Right forelimb (tissue), 1 donor: ENCODE results near the gene VEGFB.

Source experiments
- DNase-seq: peaks from one replicate; pipeline ENCODE4 v3.0.0-alpha.2; 2018

VEGFB gene

DNA sequence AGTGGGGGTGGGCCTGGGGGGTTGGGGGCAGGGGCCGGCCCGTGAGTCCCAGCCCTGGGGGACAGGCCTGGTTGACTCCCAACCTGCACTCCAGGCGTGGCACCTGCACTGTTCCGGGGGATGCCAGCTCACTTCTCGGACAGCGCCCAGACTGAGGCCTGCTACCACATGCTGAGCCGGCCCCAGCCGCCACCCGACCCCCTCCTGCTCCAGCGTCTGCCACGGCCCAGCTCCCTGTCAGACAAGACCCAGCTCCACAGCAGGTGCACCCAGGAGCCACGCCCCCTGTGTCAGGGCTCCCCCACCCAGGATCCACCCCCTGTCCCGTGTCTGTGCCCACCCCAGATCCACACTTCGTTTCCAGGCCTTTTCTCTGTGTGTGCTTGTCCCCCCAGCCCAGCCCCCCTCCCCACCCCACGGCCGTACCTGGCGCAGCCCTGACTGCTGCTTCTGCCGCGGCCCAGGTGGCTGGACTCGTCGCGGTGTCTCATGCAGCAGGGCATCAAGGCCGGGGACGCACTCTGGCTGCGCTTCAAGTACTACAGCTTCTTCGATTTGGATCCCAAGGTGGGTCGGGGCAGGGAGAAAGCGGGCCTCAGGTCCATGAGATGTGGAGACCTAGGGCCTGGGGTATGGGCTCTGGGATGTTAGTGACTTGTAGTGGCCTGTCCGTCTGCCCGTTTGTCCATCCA is 23.1 kb upstream of the VEGFB start:
- no peak for DNase-seq

DNA sequence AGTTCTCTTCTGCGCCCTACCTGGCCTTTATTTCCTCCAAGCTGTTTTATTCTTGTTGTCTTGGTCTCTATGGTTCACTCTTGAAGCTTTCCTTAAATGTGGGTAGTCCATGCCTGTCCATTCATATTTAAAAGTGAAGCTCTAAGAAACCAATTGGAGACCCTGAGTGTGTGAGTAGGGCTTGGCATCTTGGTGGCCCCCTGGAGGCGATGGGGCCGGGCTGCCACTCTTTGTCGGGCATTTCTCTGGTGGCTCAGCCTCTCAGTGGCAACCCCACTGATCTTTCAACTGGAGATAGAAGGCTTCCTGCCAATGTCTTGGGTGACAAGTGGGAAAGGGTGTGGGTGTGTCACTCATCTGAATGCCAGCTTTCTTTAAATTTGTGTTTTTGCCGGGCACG is 17.5 kb upstream of the VEGFB start:
- no peak for DNase-seq

DNA sequence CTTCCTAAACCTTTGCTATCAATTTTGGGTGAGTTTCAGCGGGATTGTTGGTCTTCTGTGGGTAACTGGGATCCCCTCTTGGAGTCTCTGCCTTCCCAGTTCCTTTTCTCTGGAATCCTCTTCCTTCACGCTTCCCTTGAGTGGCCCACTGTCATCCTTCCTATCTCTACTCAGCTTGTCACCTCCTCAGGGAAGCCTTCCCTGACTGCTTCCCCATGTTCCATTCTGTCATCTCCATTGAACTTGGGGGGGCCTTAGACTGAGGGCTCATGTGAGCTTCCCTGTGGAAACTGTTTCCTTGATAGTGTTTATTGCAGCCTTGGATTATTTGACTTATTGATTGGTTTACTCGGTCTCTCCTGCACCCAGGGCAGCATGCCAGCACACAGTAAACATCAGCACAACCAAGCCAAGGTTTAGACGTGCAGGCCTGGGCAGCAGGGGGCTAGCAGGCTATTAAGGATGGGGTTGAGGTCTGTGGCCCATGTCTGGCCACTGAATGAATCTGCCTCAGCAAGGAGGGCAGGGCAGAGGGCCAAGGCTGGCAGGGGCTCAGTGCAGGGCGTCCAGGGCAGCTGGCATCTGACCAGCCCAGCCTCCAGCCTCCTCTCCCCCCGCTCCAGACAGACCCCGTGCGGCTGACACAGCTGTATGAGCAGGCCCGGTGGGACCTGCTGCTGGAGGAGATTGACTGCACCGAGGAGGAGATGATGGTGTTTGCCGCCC is 15.6 kb upstream of the VEGFB start:
- peak; percentile 37 for DNase-seq

DNA sequence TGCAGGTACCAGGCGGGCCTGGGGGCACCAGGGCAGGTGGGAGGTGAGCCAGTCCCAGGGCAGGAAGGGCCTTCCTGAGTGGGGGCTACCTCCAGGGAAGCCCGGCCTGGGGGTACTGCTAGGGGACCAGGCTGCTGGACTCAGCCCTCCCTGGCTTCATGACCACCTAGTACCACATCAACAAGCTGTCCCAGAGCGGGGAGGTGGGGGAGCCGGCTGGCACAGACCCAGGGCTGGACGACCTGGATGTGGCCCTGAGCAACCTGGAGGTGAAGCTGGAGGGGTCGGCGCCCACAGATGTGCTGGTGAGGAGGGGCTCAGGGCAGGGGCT is 15.1 kb upstream of the VEGFB start:
- no peak for DNase-seq

DNA sequence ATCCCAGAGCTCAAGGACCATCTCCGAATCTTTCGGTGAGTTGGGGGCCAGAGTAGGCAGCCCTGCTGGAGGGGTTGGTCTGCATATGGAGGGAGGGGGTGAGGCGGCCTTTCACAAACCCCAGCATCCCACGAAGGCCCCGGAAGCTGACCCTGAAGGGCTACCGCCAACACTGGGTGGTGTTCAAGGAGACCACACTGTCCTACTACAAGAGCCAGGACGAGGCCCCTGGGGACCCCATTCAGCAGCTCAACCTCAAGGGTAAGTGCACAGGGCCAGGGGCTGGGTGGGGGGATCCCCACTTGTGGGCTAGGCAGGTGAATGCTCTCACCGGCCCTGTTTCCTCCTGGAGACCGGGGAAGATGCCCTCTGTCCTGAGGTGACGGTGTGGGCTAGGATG is 14.6 kb upstream of the VEGFB start:
- no peak for DNase-seq

DNA sequence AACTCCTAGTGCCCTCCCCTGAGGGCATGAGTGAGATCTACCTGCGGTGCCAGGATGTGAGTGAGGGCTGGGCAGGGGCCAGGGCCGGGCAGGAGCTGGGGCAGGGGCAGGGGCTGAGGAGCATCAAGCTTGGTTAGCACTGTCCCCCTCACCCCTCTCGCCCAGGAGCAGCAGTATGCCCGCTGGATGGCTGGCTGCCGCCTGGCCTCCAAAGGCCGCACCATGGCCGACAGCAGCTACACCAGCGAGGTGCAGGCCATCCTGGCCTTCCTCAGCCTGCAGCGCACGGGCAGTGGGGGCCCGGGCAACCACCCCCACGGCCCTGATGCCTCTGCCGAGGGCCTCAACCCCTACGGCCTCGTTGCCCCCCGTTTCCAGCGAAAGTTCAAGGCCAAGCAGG is 14.1 kb upstream of the VEGFB start:
- no peak for DNase-seq

DNA sequence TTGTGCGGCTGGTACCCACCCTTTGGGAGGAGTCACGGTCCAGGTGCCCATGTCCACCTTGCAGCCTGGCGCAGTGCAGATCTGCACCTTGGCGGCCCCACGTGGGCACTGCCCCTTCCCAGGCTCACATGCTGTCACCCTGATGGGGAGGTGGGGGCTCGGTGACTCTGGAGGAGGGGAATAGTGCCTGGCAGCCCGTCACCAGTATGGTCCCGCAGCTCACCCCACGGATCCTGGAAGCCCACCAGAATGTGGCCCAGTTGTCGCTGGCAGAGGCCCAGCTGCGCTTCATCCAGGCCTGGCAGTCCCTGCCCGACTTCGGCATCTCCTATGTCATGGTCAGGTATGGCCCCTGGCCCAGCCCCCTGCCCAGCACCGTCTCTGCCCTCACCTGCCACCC is 13.6 kb upstream of the VEGFB start:
- DNase-seq, result no peak

DNA sequence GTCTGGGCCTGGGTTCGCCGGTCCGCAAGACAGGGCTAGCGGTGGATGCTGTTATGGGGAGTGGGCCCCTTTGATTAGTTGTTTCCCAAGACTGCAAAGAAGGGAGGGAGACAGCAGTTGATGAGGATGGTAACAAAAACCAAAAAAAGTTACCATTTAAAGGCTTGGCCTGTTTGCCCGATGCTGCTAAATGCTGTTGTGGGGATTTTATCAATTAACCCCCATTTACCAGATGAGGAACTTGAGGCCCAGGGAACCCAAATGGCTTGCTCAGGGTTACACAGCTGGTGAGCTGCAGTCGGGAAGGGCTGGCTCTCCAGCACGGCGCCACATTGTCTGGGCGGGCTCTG is 11.8 kb upstream of the VEGFB start:
- no peak for DNase-seq

DNA sequence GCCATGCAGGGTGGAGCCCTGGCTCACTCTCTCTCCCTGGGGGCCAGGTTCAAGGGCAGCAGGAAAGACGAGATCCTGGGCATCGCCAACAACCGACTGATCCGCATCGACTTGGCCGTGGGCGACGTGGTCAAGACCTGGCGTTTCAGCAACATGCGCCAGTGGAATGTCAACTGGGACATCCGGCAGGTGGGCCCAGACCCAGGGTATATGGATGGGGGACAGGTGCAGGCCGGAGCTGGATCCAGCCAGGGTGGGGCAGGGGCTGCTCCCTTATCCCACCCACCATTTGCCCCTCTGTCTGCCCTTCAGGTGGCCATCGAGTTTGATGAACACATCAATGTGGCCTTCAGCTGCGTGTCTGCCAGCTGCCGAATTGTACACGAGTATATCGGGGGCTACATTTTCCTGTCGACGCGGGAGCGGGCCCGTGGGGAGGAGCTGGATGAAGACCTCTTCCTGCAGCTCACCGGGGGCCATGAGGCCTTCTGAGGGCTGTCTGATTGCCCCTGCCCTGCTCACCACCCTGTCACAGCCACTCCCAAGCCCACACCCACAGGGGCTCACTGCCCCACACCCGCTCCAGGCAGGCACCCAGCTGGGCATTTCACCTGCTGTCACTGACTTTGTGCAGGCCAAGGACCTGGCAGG is 11.3 kb upstream of the VEGFB start:
- DNase-seq, result peak; percentile 44

DNA sequence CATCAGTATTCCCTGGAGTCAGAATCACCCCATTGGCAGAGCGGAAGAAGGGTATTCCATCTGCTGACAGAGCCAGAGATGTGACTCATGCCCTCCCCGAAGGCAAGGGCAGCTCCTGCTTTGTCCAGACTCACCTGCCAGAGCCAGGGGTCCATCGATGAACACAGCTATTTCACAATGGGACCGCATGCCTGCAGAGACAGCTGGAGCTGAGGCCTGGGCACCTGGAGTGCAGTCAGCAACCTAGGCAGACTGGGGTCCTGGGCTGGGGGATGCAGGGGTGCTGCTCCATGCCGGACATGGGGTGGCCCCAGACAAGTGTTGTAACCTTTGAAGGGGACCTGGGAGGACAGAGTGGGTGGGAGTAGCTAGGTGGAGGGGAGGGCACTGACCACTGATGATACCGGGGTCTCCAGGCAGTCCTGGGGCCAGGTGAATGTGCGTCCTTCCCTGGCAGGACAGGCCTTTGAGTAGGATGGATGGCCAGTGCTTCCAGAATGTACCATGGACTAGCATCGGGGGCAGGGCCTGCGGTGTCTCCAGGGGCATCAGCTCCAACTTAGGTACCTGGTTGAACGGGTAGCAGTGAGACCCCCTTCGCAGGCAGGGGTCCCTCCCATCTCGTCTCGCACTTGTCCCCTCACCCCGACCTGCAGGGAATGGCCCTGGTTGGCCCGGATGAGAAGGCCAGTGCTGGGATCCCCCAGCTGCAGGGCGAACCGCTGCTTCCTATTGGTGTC is 10.1 kb upstream of the VEGFB start:
- DNase-seq, result peak; percentile 47

DNA sequence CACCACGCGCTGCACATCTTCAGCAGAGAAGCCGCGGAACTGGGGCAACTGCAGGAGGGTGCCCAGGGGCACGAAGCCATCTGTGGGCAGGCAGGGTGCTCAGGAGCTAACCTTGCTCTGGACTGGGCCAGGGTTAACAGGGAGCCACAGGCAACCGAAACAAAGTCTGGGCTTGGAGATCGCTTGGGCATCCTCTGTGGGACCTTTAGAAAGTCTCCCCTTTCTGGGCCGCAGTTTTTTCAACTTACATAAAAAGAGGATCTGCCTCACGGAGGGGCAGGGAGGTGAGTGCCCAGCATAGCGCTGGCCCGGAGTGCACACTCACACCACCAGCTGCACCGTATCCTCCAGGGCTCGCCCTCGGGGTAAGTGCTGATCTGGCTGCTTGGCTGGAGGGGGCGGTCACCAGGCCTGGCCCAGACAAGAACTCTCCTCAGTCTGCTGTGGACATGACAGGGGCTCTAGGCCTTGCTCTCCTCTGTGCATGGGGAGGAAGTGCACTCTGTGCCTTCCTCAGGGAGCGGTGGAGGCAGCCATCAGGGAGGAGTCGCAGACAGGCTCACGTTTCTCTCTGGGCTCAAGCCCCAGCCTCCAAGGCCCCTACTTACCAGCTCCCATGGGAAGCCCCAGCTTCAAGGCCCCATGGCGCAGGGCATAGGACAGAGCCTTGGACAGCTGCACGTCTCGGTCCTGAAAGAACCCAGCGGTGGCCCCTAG is 9.3 kb upstream of the VEGFB start:
- no peak for DNase-seq

DNA sequence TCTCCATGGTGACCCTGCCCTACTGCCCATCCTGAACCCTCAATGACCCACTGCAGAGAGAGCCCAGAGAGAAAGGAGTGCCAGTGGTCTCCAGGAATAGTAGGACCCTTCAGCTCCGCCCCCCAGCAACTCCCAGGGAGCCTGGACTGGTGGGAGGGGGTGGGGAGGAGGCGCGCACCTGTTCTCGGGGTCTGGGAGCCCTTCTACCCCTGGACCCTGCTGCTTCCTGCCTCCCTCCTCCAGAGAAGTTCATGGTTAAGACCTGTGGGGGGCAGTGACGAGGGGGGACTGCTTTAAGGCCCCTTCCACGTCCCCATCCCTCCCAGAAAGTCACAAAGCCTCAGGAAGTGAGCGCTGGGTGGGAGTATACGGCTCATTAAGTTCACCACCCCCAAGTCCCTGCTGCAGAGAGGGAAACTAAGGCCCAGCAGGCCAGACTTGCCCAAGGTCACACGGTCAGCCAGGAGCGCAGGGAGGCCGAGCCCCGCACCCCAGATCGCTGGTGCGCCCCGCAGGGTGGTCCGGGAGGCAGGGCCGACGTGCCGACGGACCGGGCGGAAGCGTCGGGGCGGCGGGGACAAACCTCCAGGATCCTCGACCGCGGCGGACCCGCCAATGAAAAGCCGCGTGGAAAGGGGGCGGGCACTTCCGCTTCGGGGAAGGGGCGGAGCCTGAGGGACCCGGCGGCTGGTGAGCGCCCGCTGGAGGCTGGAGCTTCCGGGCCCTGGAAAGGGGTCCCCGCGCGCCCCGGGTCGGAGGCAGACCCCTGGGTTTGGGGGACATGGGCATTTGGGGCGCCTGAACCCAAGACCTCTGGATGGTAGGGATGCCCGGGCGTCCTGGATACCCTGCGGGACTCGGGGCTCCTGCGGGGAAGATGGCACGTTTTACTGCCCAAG is 8.5 kb upstream of the VEGFB start, which contains the start of the genes NUDT22 and TRPT1:
TSS of gene NUDT22 (plus strand) at position 667 of the 899 bp plus-strand sequence. CDS start 379 bp downstream, outside the sequence.
TSS of gene TRPT1 (minus strand) at position 579 of the 899 bp plus-strand sequence. CDS start at position 253, 326 bp downstream.
- DNase-seq, result peak; percentile 94

DNA sequence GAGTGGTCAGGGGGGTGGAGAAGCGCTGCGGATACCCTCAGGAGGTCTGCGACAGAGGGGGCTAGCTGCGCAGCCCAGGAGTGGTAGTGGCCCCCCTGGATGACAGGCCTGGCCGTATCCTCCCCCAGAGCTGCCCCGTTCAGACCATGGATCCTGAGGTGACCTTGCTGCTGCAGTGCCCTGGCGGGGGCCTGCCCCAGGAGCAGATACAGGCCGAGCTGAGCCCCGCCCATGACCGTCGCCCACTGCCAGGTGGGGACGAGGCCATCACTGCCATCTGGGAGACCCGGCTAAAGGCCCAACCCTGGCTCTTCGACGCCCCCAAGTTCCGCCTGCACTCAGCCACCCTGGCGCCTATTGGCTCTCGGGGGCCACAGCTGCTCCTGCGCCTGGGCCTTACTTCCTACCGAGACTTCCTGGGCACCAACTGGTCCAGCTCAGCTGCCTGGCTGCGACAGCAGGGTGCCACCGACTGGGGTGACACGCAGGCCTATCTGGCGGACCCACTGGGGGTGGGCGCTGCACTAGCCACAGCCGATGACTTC is 7.8 kb upstream of the VEGFB start:
- DNase-seq, result no peak

DNA sequence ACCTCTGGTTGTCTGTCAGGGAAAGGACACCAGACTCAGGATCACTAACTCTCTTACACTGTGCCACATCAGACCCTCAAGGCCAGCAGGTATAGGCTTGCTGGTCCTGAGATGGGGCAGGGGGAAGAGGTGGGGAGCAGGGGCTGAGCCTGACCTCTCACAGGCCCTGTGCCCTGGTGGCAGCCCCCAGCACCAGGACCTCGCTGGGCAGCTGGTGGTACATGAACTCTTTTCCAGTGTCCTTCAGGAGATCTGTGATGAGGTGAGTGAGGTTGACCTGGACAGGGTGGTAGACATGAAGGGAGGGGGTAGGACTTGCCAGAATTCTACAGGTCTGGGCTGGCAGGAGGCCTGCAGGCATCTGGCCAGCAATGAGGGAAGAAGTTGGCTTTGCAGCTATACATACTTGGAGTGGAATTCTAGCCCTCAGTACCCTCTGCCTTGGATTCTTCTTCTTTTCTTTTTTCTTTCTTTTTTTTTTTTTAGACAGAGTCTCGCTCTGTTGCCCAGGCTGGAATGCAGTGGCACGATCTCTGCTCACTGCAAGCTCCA is 6.9 kb upstream of the VEGFB start:
- DNase-seq, result no peak

DNA sequence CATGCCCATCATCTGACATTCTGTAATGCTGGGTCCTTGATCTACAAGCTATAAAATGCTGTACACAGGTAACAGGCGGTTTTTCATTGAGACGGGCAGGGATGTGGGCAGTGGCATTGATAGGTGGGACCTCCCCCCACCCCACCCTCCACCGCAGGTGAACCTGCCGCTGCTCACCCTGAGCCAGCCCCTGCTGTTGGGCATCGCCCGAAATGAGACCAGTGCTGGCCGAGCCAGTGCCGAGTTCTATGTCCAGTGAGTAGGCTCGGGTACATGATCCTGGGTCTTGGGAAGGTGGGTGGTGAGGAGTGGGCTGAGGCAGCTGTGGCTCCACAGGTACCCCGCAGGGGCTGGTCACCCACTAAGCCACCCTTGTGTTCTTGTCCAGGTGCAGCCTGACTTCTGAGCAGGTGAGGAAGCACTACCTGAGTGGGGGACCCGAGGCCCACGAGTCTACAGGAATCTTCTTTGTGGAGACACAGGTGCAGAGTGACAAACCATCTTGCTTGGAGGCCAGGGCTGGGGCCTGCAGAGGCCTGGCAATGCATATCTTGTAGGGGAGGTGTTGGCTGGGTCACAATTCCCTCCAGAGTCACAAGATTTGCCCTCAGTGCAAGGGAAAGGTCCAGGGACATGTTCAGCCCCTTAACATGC is 5.2 kb upstream of the VEGFB start:
- DNase-seq, result no peak

DNA sequence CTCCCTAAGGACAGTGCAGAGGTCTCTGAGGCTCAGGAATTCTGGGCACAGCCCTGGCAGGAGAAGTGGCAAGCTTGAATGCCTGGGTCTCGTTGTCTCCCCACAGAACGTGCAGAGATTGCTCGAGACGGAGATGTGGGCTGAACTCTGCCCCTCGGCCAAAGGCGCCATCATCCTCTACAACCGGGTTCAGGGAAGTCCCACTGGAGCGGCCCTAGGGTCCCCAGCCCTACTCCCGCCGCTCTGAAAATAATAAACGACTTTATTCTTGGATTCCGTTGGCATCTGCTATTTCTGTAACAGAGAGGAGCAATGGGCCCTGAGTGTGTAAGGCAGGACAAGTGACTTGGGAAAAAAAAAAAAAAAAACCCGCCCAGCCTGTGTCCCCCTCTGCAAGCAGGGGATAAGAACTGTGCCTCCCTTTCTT is 4.6 kb upstream of the VEGFB start:
- no peak for DNase-seq

DNA sequence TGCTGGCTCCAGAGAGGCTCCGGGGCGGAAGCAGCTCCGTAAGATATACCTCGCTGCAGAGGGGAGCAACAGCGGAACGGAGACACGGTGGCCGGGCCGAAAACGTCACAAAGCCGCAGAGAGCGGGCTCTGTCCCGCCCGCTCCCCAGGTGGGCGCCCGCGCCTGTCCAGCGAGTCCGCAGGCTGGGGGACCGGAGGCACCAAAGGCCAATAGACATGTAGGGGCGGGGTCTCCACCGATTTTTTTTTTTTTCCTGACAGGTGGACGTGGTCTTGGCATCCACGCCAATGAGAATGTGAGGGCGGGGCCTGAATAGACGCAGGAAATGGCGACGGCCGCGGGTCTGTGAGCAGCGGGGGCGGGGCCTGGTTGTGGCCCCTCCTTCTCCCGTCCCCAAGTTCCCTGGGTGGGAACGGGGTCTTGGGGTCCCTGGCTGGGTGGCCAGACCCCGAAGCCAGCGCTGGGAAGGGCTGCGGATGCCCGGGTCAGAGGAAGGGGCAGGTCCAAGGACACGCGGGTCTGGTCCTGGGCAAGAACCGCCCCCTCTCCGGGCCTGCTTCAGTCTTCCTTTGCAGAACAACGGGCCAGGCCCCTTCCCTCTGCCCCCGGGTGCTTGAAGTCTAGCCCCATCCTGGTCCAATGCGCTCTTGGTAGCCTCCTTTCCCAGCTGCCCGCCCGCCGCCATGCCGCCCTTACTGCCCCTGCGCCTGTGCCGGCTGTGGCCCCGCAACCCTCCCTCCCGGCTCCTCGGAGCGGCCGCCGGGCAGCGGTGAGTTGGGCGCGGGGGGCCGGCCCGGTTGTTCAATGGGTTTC is 4.0 kb upstream of the VEGFB start, which contains the start of gene DNAJC4:
TSS of gene DNAJC4 (plus strand) at position 378 of the 814 bp plus-strand sequence. CDS start at position 685, 307 bp downstream.
- DNase-seq, result peak; percentile 92

DNA sequence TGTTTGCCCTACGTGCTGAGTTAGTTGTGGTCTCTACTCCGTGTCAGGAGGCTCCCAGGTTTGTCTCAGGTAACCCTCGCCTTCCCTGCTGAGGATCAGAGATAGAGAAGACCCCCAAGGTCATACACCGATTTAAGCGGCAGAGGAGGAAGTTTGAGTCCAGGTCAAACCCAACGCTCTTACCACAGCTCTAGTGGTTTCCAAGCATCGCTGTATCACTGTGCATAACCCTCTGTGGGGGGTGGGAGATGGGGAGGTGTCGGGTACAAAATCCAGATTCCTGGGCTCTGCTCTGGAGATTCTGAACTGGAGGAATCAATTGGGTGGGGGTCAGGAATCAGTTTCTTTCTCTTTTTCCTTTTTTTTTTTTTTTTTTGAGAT is 3.4 kb upstream of the VEGFB start:
- DNase-seq, result no peak

DNA sequence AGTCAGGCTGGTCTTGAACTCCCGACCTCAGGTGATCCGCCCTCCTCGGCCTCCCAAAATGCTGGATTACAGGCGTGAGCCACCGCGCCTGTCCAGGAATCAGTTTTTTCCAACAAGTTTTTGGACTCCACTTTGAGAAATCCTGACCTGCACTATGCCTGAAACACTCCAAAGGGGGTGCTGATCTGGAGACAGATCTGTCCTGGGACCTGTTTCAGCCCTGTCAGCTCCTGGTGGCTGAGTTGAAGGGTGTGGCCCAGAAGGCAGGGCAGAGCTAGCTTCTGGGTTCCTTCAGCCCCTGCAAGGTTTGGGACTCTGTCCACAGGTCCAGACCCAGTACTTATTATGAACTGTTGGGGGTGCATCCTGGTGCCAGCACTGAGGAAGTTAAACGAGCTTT is 2.8 kb upstream of the VEGFB start:
- no peak for DNase-seq
